VCaP (cell line): ENCODE results near the gene AKAP13.

Experiments
- H3K27ac ChIP-seq: fragments of 450-650 bp; 2 replicates; pipeline ENCODE4 v1.5.1; 2017
- TF ChIP-seq, protein P1 (sequence below): fragments of 450-650 bp; conservative IDR thresholded peaks from 2 replicates; pipeline ENCODE4 v1.5.1; 2017; ENCODE audit warnings: mild to moderate bottlenecking, moderate library complexity

Gene AKAP13

GRCh38 chr15:85462029-85462428, 81.6 kb downstream of the AKAP13 start:
- TF ChIP-seq, protein P1, sequence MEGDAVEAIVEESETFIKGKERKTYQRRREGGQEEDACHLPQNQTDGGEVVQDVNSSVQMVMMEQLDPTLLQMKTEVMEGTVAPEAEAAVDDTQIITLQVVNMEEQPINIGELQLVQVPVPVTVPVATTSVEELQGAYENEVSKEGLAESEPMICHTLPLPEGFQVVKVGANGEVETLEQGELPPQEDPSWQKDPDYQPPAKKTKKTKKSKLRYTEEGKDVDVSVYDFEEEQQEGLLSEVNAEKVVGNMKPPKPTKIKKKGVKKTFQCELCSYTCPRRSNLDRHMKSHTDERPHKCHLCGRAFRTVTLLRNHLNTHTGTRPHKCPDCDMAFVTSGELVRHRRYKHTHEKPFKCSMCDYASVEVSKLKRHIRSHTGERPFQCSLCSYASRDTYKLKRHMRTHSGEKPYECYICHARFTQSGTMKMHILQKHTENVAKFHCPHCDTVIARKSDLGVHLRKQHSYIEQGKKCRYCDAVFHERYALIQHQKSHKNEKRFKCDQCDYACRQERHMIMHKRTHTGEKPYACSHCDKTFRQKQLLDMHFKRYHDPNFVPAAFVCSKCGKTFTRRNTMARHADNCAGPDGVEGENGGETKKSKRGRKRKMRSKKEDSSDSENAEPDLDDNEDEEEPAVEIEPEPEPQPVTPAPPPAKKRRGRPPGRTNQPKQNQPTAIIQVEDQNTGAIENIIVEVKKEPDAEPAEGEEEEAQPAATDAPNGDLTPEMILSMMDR = no peak
- no peak overlapping the region for H3K27ac ChIP-seq

DNA sequence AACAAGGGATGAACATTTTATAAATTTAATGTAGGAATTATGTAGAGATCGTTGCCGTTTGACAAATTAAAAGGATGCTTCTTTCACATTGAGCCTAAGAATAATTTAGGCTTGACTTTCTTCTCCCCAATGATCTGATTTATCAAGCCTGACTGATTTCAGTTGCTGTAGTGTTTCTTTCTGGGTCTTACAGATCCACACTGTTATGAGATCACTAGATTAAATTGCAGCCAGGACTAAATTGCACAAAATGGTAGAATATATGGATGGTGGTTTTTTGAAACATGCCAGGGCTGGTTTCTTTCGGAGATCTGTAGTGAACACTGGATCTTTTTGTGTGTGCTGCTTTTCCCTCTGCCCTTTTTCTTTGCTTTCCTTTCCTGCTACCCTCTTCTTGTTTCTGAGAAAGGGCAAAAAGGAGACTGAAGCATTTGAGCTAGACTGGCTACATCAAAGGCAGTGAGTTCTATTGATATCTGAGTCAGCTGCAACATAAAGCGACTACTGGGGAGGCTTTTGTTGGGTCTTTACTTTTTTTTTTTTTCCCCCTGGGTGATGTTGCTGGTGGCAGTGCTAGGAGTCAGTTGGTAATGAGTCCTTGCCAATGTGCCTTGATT, 83.0 kb downstream of the AKAP13 start:
- no peak overlapping the region for H3K27ac ChIP-seq
- TF ChIP-seq, protein P1 = no peak

DNA sequence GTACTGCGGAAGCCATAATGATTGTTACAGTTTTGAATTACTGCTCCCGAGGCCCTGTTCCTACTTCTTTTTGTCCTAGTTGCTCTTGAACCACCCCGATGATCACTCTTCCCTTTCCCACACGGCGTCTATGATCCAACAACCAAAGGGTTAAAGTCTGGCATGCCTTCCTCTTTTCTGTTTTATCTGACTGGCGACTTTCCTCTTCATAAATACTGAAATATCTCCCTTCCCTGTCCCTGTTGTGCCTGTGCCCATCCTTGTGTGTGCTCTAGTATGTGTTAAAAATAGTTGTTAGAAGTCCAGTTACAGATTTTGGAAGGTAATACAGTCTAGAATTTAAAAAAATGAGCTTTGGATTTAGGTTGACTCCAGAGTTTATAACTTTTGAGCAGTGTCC, 83.6 kb downstream of the AKAP13 start:
- no peak overlapping the region for H3K27ac ChIP-seq
- TF ChIP-seq, protein P1 = no peak

- H3K27ac ChIP-seq = no peak overlapping the region
- TF ChIP-seq, protein P1 = no peak
Observed at GRCh38 chr15:85464471-85464870, 84.1 kb downstream of the AKAP13 start.

GRCh38 chr15:85470563-85471271, 90.3 kb downstream of the AKAP13 start:
- TF ChIP-seq, protein P1 = no peak
- peak overlapping the region; percentile 51 for H3K27ac ChIP-seq

DNA sequence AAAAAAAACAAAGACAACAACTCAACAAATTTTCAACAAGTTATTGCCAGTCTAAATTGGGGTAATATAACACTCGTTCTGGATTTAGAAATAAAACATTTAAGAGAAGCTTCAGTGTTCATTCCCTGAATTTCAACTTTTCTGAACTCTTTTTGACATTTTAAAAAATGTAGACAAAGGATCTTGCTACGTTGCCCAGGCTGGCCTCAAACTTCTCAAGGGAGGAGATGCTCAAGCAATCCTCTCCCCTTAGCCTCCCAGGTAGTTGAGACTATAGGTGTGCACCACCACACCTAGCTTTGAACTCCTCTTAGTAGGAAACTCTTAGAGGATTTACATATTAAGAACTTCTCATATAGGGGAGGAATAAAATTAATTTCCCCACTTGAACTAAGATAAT, 91.9 kb downstream of the AKAP13 start:
- peak overlapping the region; percentile 59; the same call in 1 of the 2 replicates for H3K27ac ChIP-seq
- TF ChIP-seq, protein P1 = no peak

DNA sequence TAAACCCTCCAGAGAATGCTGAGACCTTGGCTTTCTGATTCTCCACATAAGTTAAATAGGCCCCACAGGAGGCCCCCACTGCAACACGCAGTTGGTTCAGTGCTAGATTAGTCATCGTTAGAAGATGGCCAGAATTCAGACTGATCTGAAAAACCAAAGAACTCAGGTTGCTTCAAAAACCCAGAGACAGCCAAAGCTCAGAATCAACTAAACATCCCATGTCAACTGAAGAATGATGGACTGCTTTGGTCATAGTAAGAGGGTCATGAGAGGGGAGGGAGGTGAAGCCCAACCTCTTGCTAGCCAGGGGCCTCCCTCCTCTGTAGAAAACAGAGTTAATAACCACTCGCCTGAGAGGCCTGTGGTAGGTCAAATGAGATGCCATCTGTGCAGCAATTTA, 93.1 kb downstream of the AKAP13 start:
- TF ChIP-seq, protein P1 = no peak
- H3K27ac ChIP-seq = peak overlapping the region; percentile 59
